GM12878 (cell line): ENCODE results near the gene UNC13D. TPM values are rescaled to one million over a fixed set of nuclear protein-coding genes. Genes with fewer than 3 reads are reported as not detected.

Source experiments
- ATAC-seq: fragments of 200-7000 bp; cut with Tn5 transposase; 3 replicates; pipeline ENCODE4 v1.9.1; 2020; ENCODE audit warnings: mild to moderate bottlenecking, moderate library complexity
- BruUV-seq: library from RNA; stranded (reverse); fragments of 400-500 nt; replicated peaks from 2 replicates; lab custom pipeline; 2021; lab: Mats Ljungman, UMichigan
- CTCF ChIA-PET: fragments of 300-600 bp; sonication (Branson Sonifier 250); formaldehyde crosslinking; extraction: SDS; loops from one replicate; lab custom pipeline; 2021; ENCODE audit warnings: inconsistent platforms; lab: Yijun Ruan, JAX
- POLR2A ChIA-PET: fragments of 350-600 bp; formaldehyde crosslinking; extraction: SDS; loops from one replicate; lab custom pipeline; 2021; ENCODE audit warnings: inconsistent platforms; lab: Charles Lee
- RAD21 ChIA-PET: fragments of 300-600 bp; sonication (Branson Sonifier 250); formaldehyde crosslinking; loops from one replicate; lab custom pipeline; 2023; ENCODE audit warnings: antibody characterized with exemption; ENCODE audit not compliant: unreplicated experiment; lab: Charles Lee
- SMC1A ChIA-PET: fragments of 300-600 bp; sonication (Branson Sonifier 250); formaldehyde crosslinking; loops from one replicate; lab custom pipeline; 2023; ENCODE audit not compliant: unreplicated experiment, uncharacterized antibody; lab: Charles Lee
- DNase-seq: peaks from one replicate; pipeline ENCODE4 v3.0.0-alpha.2; 2011; ENCODE audit warnings: low read depth, low spot score
- FAIRE-seq: peaks from 3 replicates; lab custom pipeline; 2011; peaks lifted over from hg19 to GRCh38; lab: Jason Lieb, UNC
- H2AFZ ChIP-seq: 2 replicates; pipeline ENCODE4 v1.6.0; 2011; ENCODE audit warnings: low read depth, low read length, control low read depth; ENCODE audit not compliant: control insufficient read depth
- H3K27ac ChIP-seq: 2 replicates; pipeline ENCODE4 v1.5.1; 2011; ENCODE audit warnings: control low read depth; ENCODE audit not compliant: control insufficient read depth, insufficient read depth
- H3K27me3 ChIP-seq, 2 experiments: replicated peaks in 1 of 2; 2 replicates each; pipeline versions ENCODE4 v1.6.0 to v1.6.1; 2011; ENCODE audit warnings: low read length in 1 of 2; ENCODE audit not compliant: control insufficient read depth in 2 of 2, insufficient read depth in 2 of 2
- H3K36me3 ChIP-seq, 2 experiments: 2 replicates each; pipeline ENCODE4 v1.5.1; 2011; ENCODE audit warnings: low read length in 1 of 2; ENCODE audit not compliant: control insufficient read depth in 2 of 2, insufficient read depth in 2 of 2
- H3K4me1 ChIP-seq: 2 replicates; pipeline ENCODE4 v1.6.1; 2011; ENCODE audit warnings: mild to moderate bottlenecking, low read length, moderate library complexity, mixed read lengths; ENCODE audit not compliant: control insufficient read depth, insufficient read depth
- H3K4me2 ChIP-seq: 2 replicates; pipeline ENCODE4 v1.6.0; 2011; ENCODE audit warnings: control low read depth; ENCODE audit not compliant: control insufficient read depth, insufficient read depth
- H3K4me3 ChIP-seq: fragments of 200-600 bp; sonication (generic); 2 replicates; pipeline ENCODE4 v1.5.1; 2016
- H3K79me2 ChIP-seq: 2 replicates; pipeline ENCODE4 v1.6.0; 2011; ENCODE audit warnings: low read length; ENCODE audit not compliant: control insufficient read depth, insufficient read depth
- H3K9ac ChIP-seq: 2 replicates; pipeline ENCODE4 v1.8.0; 2011; ENCODE audit warnings: low read length, control low read depth, mixed read lengths; ENCODE audit not compliant: control insufficient read depth, insufficient read depth
- H3K9me3 ChIP-seq: replicated peaks from 3 replicates; pipeline ENCODE4 v1.5.1; 2011; ENCODE audit warnings: mild to moderate bottlenecking, low read length; ENCODE audit not compliant: control insufficient read depth, insufficient read depth
- H4K20me1 ChIP-seq: 2 replicates; pipeline ENCODE4 v1.6.0; 2011; ENCODE audit not compliant: control insufficient read depth, insufficient read depth
- BHLHE40 ChIP-seq, 2 experiments: fragments of 450-650 bp in 1 of 2; IDR thresholded peaks; 2 replicates each; pipeline ENCODE4 v1.6.1; 2011 to 2017; ENCODE audit warnings: low read depth in 2 of 2, borderline replicate concordance in 1 of 2, improper control_type of control experiment in 1 of 2, low read length in 1 of 2, mild to moderate bottlenecking in 1 of 2
- CBFB ChIP-seq: IDR thresholded peaks from 2 replicates; pipeline ENCODE4 v1.6.1; 2016; ENCODE audit warnings: antibody characterized with exemption, low read depth
- GATAD2B ChIP-seq: fragments of 450-650 bp; conservative IDR thresholded peaks from 2 replicates; pipeline ENCODE4 v1.6.1; 2017; ENCODE audit warnings: low read depth, mild to moderate bottlenecking, moderate library complexity
- MXI1 ChIP-seq: fragments of 150-350 bp; IDR thresholded peaks from 2 replicates; pipeline ENCODE4 v1.6.1; 2011; ENCODE audit warnings: low read depth, mild to moderate bottlenecking, inconsistent platforms, low read length, improper control_type of control experiment
- POU2F2 ChIP-seq: IDR thresholded peaks from 3 replicates; pipeline ENCODE4 v1.6.1; 2011; ENCODE audit warnings: low read depth, mild to moderate bottlenecking, low read length, borderline replicate concordance
- SIX5 ChIP-seq: IDR thresholded peaks from 2 replicates; pipeline ENCODE4 v1.6.1; 2011; ENCODE audit warnings: mild to moderate bottlenecking, low read depth, low read length, moderate library complexity; ENCODE audit not compliant: severe bottlenecking
- SPI1 ChIP-seq: IDR thresholded peaks from 2 replicates; pipeline ENCODE4 v1.6.1; 2011; ENCODE audit warnings: low read depth, mild to moderate bottlenecking, low read length, moderate library complexity, borderline replicate concordance; ENCODE audit not compliant: insufficient read depth
- TCF7 ChIP-seq: IDR thresholded peaks from 2 replicates; pipeline ENCODE4 v1.6.1; 2014; ENCODE audit warnings: antibody characterized with exemption, borderline replicate concordance
- ZBED1 ChIP-seq: IDR thresholded peaks from 2 replicates; pipeline ENCODE4 v1.6.1; 2016; ENCODE audit warnings: borderline replicate concordance
- ZSCAN29 ChIP-seq: fragments of 450-650 bp; IDR thresholded peaks from 2 replicates; pipeline ENCODE4 v1.6.1; 2017; ENCODE audit warnings: mild to moderate bottlenecking, moderate library complexity
- ZZZ3 ChIP-seq: IDR thresholded peaks from 2 replicates; pipeline ENCODE4 v1.6.1; 2011; ENCODE audit warnings: low read depth; ENCODE audit not compliant: control insufficient read depth, insufficient read length
- WGBS: methylation state at CpG from one replicate; pipeline ENCODE4 v1.1.6; 2016; ENCODE audit warnings: low lambda C conversion rate; ENCODE audit not compliant: insufficient replicate concordance, insufficient coverage; ENCODE audit errors: missing lambda C conversion rate; 5-methylcytosine and 5-hydroxymethylcytosine counted together
- in situ Hi-C: fragments of 300-500 bp; cut with MboI; formaldehyde crosslinking; loops from 9 replicates; pipeline ENCODE4 v1.14.3; 2018; ENCODE audit warnings: mixed read lengths
- intact Hi-C: fragments of 100-400 bp; cut with micrococcal nuclease; formaldehyde crosslinking; loops from one replicate; pipeline ENCODE4 v1.14.2; 2022; ENCODE audit not compliant: unreplicated experiment
- polyA plus RNA-seq, 11 experiments: library from polyadenylated mRNA; depleted of rRNA in 4 of 11; unstranded in 6 of 11; stranded (reverse) in 5 of 11; fragments of >200 nt; fragmentation: Nextera tagmentation in 4 of 11; fragmentation: Illumina TruSeq in 1 of 11; extraction: Ambion mirVana in 4 of 11; extraction: Trizol in 1 of 11; gene quantifications; 1 replicate in 1 of 11; 2 replicates in 10 of 11; pipeline versions ENCODE4 v1.2.1 to v1.2.3, GENCODE V29; 2011 to 2016; ENCODE audit warnings: inconsistent platforms in 2 of 11, missing spikeins in 2 of 11, low read depth in 1 of 11
- total RNA-seq, 4 experiments: library from RNA; depleted of rRNA in 3 of 4; stranded (reverse); fragments of >200 nt in 3 of 4; fragmentation: Illumina TruSeq in 1 of 4; extraction: Trizol in 1 of 4; gene quantifications; 2 replicates each; pipeline versions ENCODE4 v1.2.1 to v1.2.3, GENCODE V29; 2013 to 2021
- TF ChIP-seq, protein P1 (sequence below): IDR thresholded peaks from 2 replicates; pipeline ENCODE4 v1.6.1; 2012; ENCODE audit warnings: low read depth, low read length, improper control_type of control experiment
- TF ChIP-seq, protein P2 (sequence below): IDR thresholded peaks from 2 replicates; pipeline ENCODE4 v1.6.1; 2011; ENCODE audit warnings: low read depth, low read length, improper control_type of control experiment, borderline replicate concordance
- TF ChIP-seq, protein P3 (sequence below): fragments of 450-650 bp; IDR thresholded peaks from 2 replicates; pipeline ENCODE4 v1.6.1; 2017; ENCODE audit warnings: antibody characterized with exemption, mild to moderate bottlenecking, moderate library complexity
- TF ChIP-seq, protein P4 (sequence below): IDR thresholded peaks from 2 replicates; pipeline ENCODE4 v1.6.1; 2012; ENCODE audit warnings: low read length, inconsistent platforms
- TF ChIP-seq, protein P5 (sequence below): fragments of 450-650 bp; formaldehyde crosslinking; IDR thresholded peaks from 2 replicates; pipeline ENCODE4 v1.4.0; 2022; ENCODE audit warnings: mild to moderate bottlenecking, moderate library complexity

The UNC13D gene
- total and polyA plus RNA-seq, 10 of the 15 experiments (the other 5 are each of a cell fraction or from before 2014, with no cell fraction given), result 0.32 to 63.9 (median 25.2) TPM

DNA sequence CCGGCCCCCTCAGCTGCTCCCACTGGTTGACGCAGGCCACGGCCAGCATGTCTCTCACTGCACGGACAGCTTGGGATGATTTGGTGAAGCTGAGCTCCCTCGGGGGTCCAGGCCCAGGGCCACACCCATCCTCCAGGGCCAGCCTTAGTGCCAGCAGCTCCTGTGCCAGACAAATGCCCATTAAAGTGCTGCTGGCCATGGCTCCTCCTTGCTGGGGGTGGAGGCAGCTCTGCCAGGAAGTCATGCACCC is 31.7 kb upstream of the UNC13D start:
- RAD21 ChIA-PET, result interaction anchor here (0.8 to 2.4 kb wide), 7 partner anchors 11 to 111 kb away, joined by 3 to 16 read pairs (median 5); partner anchors contain the start of genes GALK1, TRIM65 and WBP2
- Histone ChIP-seq H3K9ac (no peak overlapping the region; the same call in 1 of the 2 replicates), H3K9me3 (no peaks in the 10 kb centered on the region), H3K4me1 (peaks cover 25% of the 10 kb centered on the region), H3K36me3 (no peaks in the 10 kb centered on the region), H3K27me3 (peaks cover 2% of the 10 kb centered on the region in 2 experiments), H3K4me2 (peak overlapping the region; percentile 92), H4K20me1 (no peaks in the 10 kb centered on the region), H3K27ac (no peak overlapping the region), H3K79me2 (no peaks in the 10 kb centered on the region), H2AFZ (peak overlapping the region; percentile 61), H3K4me3 (no peak overlapping the region)
- in situ Hi-C loops, result no loop called here
- CTCF ChIA-PET, result interaction anchor here (0.7 to 7.9 kb wide), 16 partner anchors 8 to 222 kb away, joined by 3 to 81 read pairs (median 4); partner anchors contain the start of genes GALK1, MRPL38 and TRIM65
- FAIRE-seq (no peak), ATAC-seq (no peak), DNase-seq (no peak)
- SMC1A ChIA-PET, result interaction anchor here (0.9 to 1.9 kb wide), 9 partner anchors 11 to 122 kb away, joined by 3 to 8 read pairs (median 6); partner anchors contain the start of genes TRIM65, UNC13D and WBP2
- BruUV-seq, result no TSS peak
- intact Hi-C loops, result no loop called here
- WGBS, result 47% methylated on average over 5 of the region's 5 CpGs
- POLR2A ChIA-PET, result interaction anchor here (0.5 to 3.7 kb wide), 11 partner anchors 11 to 476 kb away, joined by 3 to 27 read pairs (median 5); partner anchors contain the start of genes UNC13D and WBP2
- TF ChIP-seq SPI1 (no peak), CBFB (no peak), TCF7 (no peak), GATAD2B (no peak), BHLHE40 (IDR thresholded peaks at IDR 0.05; ENCODE audit: borderline replicate concordance in 1 of 2, low read depth in 2 of 2, low read length in 1 of 2) (no peak), ZSCAN29 (no peak), ZBED1 (no peak), MXI1 (no peak), ZZZ3 (no peak), POU2F2 (no peak), SIX5 (no peak)
- TF ChIP-seq, protein P1, sequence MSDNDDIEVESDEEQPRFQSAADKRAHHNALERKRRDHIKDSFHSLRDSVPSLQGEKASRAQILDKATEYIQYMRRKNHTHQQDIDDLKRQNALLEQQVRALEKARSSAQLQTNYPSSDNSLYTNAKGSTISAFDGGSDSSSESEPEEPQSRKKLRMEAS, result no peak
- TF ChIP-seq, protein P2, sequence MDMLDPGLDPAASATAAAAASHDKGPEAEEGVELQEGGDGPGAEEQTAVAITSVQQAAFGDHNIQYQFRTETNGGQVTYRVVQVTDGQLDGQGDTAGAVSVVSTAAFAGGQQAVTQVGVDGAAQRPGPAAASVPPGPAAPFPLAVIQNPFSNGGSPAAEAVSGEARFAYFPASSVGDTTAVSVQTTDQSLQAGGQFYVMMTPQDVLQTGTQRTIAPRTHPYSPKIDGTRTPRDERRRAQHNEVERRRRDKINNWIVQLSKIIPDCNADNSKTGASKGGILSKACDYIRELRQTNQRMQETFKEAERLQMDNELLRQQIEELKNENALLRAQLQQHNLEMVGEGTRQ, result no peak
- TF ChIP-seq, protein P3, sequence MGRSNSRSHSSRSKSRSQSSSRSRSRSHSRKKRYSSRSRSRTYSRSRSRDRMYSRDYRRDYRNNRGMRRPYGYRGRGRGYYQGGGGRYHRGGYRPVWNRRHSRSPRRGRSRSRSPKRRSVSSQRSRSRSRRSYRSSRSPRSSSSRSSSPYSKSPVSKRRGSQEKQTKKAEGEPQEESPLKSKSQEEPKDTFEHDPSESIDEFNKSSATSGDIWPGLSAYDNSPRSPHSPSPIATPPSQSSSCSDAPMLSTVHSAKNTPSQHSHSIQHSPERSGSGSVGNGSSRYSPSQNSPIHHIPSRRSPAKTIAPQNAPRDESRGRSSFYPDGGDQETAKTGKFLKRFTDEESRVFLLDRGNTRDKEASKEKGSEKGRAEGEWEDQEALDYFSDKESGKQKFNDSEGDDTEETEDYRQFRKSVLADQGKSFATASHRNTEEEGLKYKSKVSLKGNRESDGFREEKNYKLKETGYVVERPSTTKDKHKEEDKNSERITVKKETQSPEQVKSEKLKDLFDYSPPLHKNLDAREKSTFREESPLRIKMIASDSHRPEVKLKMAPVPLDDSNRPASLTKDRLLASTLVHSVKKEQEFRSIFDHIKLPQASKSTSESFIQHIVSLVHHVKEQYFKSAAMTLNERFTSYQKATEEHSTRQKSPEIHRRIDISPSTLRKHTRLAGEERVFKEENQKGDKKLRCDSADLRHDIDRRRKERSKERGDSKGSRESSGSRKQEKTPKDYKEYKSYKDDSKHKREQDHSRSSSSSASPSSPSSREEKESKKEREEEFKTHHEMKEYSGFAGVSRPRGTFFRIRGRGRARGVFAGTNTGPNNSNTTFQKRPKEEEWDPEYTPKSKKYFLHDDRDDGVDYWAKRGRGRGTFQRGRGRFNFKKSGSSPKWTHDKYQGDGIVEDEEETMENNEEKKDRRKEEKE, result no peak
- TF ChIP-seq, protein P4, sequence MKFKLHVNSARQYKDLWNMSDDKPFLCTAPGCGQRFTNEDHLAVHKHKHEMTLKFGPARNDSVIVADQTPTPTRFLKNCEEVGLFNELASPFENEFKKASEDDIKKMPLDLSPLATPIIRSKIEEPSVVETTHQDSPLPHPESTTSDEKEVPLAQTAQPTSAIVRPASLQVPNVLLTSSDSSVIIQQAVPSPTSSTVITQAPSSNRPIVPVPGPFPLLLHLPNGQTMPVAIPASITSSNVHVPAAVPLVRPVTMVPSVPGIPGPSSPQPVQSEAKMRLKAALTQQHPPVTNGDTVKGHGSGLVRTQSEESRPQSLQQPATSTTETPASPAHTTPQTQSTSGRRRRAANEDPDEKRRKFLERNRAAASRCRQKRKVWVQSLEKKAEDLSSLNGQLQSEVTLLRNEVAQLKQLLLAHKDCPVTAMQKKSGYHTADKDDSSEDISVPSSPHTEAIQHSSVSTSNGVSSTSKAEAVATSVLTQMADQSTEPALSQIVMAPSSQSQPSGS, result no peak
- TF ChIP-seq, protein P5, sequence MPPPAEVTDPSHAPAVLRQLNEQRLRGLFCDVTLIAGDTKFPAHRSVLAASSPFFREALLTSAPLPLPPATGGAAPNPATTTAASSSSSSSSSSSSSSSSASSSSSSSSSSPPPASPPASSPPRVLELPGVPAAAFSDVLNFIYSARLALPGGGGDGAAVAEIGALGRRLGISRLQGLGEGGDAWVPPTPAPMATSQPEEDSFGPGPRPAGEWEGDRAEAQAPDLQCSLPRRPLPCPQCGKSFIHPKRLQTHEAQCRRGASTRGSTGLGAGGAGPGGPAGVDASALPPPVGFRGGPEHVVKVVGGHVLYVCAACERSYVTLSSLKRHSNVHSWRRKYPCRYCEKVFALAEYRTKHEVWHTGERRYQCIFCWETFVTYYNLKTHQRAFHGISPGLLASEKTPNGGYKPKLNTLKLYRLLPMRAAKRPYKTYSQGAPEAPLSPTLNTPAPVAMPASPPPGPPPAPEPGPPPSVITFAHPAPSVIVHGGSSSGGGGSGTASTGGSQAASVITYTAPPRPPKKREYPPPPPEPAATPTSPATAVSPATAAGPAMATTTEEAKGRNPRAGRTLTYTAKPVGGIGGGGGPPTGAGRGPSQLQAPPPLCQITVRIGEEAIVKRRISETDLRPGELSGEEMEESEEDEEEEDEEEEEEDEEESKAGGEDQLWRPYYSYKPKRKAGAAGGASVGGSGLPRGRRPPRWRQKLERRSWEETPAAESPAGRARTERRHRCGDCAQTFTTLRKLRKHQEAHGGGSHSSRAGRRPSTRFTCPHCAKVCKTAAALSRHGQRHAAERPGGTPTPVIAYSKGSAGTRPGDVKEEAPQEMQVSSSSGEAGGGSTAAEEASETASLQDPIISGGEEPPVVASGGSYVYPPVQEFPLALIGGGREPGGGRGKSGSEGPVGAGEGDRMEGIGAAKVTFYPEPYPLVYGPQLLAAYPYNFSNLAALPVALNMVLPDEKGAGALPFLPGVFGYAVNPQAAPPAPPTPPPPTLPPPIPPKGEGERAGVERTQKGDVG (CRISPR knock-in tag), result no peak
